OCI-LY1 (cell line): ENCODE results near the gene OR8D1.

Experiments used
- H2AFZ ChIP-seq: fragments of 200-600 bp; sonication (generic), shearing (Covaris generic); 2 replicates; pipeline ENCODE4 v1.6.0; 2014; ENCODE audit warnings: antibody characterized with exemption, mild to moderate bottlenecking, low read length
- H3F3A ChIP-seq: fragments of 200-600 bp; sonication (generic), shearing (Covaris generic); 2 replicates; pipeline ENCODE4 v1.6.0; 2014; ENCODE audit warnings: mild to moderate bottlenecking, antibody characterized with exemption, low read length, moderate library complexity; ENCODE audit not compliant: insufficient read depth
- H3K27ac ChIP-seq: fragments of 200-600 bp; sonication (generic); 2 replicates; pipeline ENCODE4 v1.5.1; 2014; ENCODE audit warnings: low read length, mixed run types, mild to moderate bottlenecking, low read depth; ENCODE audit not compliant: poor library complexity, severe bottlenecking
- H3K27me3 ChIP-seq: fragments of 200-600 bp; sonication (generic); 2 replicates; pipeline ENCODE4 v1.6.0; 2014; ENCODE audit warnings: antibody characterized with exemption, mild to moderate bottlenecking, low read length, moderate library complexity; ENCODE audit not compliant: insufficient read depth
- H3K36me3 ChIP-seq: fragments of 200-600 bp; sonication (generic); 2 replicates; pipeline ENCODE4 v1.6.1; 2014; ENCODE audit warnings: mild to moderate bottlenecking, antibody characterized with exemption, low read length, moderate library complexity, mixed read lengths; ENCODE audit not compliant: insufficient read depth
- H3K4me1 ChIP-seq: fragments of 200-600 bp; sonication (generic); 2 replicates; pipeline ENCODE4 v1.5.1; 2014; ENCODE audit warnings: mild to moderate bottlenecking, low read length, moderate library complexity; ENCODE audit not compliant: insufficient read depth, severe bottlenecking
- H3K4me2 ChIP-seq: fragments of 200-600 bp; sonication (generic), shearing (Covaris generic); 2 replicates; pipeline ENCODE4 v1.6.1; 2014; ENCODE audit warnings: low read length
- H3K4me3 ChIP-seq: fragments of 200-600 bp; sonication (generic); 2 replicates; pipeline ENCODE4 v1.5.1; 2014; ENCODE audit warnings: low read length, low read depth, mild to moderate bottlenecking, mixed read lengths; ENCODE audit not compliant: poor library complexity, severe bottlenecking
- H3K79me2 ChIP-seq: fragments of 200-600 bp; shearing (Covaris generic); 2 replicates; pipeline ENCODE4 v1.6.1; 2016; ENCODE audit warnings: mixed run types, low read length, mixed read lengths; ENCODE audit not compliant: insufficient read depth
- H3K9ac ChIP-seq: fragments of 200-600 bp; sonication (generic), shearing (Covaris generic); 2 replicates; pipeline ENCODE4 v1.6.1; 2014; ENCODE audit warnings: mild to moderate bottlenecking, low read length, mixed read lengths
- H3K9me2 ChIP-seq: fragments of 200-600 bp; sonication (generic), shearing (Covaris generic); 2 replicates; pipeline ENCODE4 v1.6.1; 2014; ENCODE audit warnings: low read depth, mild to moderate bottlenecking, low read length, mixed read lengths
- H3K9me3 ChIP-seq: fragments of 200-600 bp; shearing (Covaris generic); 2 replicates; pipeline ENCODE4 v1.6.1; 2014; ENCODE audit warnings: low read length, mixed read lengths
- H4K20me1 ChIP-seq: fragments of 200-600 bp; sonication (generic), shearing (Covaris generic); 2 replicates; pipeline ENCODE4 v1.6.0; 2016; ENCODE audit warnings: mild to moderate bottlenecking, low read length; ENCODE audit not compliant: insufficient read depth
- EZH2 ChIP-seq: fragments of 200-600 bp; sonication (generic), shearing (Covaris generic); IDR thresholded peaks from 2 replicates; pipeline ENCODE4 v1.8.0; 2017; ENCODE audit warnings: borderline replicate concordance, mixed run types, mild to moderate bottlenecking, antibody characterized with exemption, low read length, moderate library complexity, mixed read lengths
- TF ChIP-seq, protein P1 (sequence below): fragments of 200-600 bp; sonication (generic), shearing (Covaris generic); IDR thresholded peaks from 2 replicates; pipeline ENCODE4 v1.5.1; 2017; ENCODE audit warnings: mild to moderate bottlenecking, antibody characterized with exemption, low read length, moderate library complexity, mixed read lengths

Gene OR8D1

DNA sequence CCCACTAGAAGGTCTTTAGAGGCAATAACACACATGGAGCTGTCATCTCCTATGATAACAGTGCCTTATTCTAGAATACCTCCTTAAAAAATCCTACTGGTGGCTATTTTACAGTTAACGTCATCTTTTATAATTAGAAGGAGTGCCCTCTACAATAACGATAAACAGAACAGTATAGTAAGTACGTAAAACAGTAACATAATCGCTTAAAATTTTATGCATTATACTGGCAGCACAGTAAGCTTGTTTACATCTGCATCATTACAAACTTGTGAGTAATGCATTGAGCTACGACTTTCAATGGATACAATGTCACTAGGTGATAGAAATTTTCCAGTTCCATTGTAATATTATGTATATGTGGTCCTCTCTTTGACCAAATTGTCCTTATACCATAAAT is 30.6 kb upstream of the OR8D1 start:
- TF ChIP-seq EZH2 = no peak
- TF ChIP-seq, protein P1, sequence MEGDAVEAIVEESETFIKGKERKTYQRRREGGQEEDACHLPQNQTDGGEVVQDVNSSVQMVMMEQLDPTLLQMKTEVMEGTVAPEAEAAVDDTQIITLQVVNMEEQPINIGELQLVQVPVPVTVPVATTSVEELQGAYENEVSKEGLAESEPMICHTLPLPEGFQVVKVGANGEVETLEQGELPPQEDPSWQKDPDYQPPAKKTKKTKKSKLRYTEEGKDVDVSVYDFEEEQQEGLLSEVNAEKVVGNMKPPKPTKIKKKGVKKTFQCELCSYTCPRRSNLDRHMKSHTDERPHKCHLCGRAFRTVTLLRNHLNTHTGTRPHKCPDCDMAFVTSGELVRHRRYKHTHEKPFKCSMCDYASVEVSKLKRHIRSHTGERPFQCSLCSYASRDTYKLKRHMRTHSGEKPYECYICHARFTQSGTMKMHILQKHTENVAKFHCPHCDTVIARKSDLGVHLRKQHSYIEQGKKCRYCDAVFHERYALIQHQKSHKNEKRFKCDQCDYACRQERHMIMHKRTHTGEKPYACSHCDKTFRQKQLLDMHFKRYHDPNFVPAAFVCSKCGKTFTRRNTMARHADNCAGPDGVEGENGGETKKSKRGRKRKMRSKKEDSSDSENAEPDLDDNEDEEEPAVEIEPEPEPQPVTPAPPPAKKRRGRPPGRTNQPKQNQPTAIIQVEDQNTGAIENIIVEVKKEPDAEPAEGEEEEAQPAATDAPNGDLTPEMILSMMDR = no peak
- no peaks in the 10 kb centered on the region for H3K9me3 ChIP-seq
- no peaks in the 10 kb centered on the region for H3K9me2 ChIP-seq
- H3K36me3 ChIP-seq = no peaks in the 10 kb centered on the region
- H2AFZ ChIP-seq = no peak overlapping the region
- no peak overlapping the region for H3K9ac ChIP-seq
- H3K4me3 ChIP-seq = no peak overlapping the region
- no peaks in the 10 kb centered on the region for H3K79me2 ChIP-seq
- H3F3A ChIP-seq = no peaks in the 10 kb centered on the region
- H3K27ac ChIP-seq = no peak overlapping the region
- no peaks in the 10 kb centered on the region for H3K4me1 ChIP-seq
- no peaks in the 10 kb centered on the region for H4K20me1 ChIP-seq
- H3K27me3 ChIP-seq = no peaks in the 10 kb centered on the region
- H3K4me2 ChIP-seq = no peak overlapping the region

DNA sequence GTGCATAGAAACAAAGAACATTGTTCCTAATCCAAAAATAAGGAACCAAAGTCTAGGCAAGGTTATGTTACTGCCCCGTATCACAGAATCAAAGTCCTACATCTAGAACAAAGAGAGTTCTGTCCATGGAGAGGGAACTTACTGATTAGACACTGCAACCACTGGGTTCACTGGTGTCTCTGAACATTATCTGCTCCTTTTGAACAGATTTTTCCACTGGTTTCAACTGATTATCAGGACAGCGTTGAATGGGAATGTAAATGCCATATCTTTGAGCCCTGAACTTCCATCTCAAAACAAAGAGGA is 26.3 kb upstream of the OR8D1 start:
- Histone ChIP-seq H3K4me2 (no peak overlapping the region), H2AFZ (no peak overlapping the region), H3K4me3 (no peak overlapping the region), H3K9me3 (no peaks in the 10 kb centered on the region), H3K79me2 (no peaks in the 10 kb centered on the region), H3K9ac (no peak overlapping the region), H3K36me3 (no peaks in the 10 kb centered on the region), H4K20me1 (no peaks in the 10 kb centered on the region), H3K4me1 (no peaks in the 10 kb centered on the region), H3K9me2 (no peaks in the 10 kb centered on the region), H3K27me3 (no peaks in the 10 kb centered on the region), H3F3A (no peaks in the 10 kb centered on the region), H3K27ac (no peak overlapping the region)
- TF ChIP-seq, protein P1 = no peak
- TF ChIP-seq EZH2 = no peak

DNA sequence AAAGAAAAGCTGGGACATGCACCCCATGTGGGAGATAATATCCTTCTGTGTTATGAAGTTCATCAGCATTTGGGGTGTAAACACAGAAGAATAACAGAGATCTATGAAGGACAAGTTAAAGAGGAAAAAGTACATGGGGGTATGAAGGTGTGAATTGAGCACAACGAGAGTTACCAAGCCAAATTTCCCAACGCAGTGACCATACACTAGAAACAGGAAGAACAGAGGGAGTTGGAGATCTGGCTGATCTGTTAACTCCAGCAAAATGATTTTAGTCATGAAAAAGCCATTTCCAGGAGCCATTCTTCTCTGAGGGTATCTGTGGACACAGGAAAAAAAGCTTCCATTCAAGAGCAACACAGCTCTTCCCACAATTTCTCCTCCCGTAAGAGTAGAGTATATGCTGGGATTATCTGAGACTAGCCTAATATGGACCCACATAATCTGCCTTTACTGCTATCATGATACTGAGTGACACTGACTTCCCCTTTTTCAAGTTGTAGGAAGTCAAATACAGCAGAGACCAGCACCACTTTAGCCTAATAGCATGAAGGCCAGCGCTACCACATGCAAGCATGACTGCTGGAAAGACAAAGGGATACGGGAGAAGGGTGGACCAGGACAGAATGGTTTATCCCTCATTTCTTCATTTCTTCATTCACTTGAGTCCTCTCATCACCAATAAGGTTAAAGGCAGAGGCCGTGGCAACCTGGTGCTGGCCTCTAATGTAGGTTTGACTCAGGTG is 25.8 kb upstream of the OR8D1 start:
- Histone ChIP-seq H3K9me3 (no peaks in the 10 kb centered on the region), H2AFZ (no peak overlapping the region), H4K20me1 (no peaks in the 10 kb centered on the region), H3K79me2 (no peaks in the 10 kb centered on the region), H3K4me3 (no peak overlapping the region), H3K36me3 (no peaks in the 10 kb centered on the region), H3F3A (no peaks in the 10 kb centered on the region), H3K9ac (no peak overlapping the region), H3K4me1 (no peaks in the 10 kb centered on the region), H3K4me2 (no peak overlapping the region), H3K27ac (no peak overlapping the region), H3K9me2 (no peaks in the 10 kb centered on the region), H3K27me3 (no peaks in the 10 kb centered on the region)
- TF ChIP-seq, protein P1 = no peak
- no peak for TF ChIP-seq EZH2
